ENCODE measurements around the gene SCAMP1.
"Not testable (repeated sequence)": the region's sequence is repeated elsewhere in the genome, so short reads cannot be mapped to it uniquely, and the experiment has no call there.

Gene SCAMP1

GRCh38 chr5:78359831-78360673, at the start of gene SCAMP1:
TSS of gene SCAMP1 (plus strand) at chr5:78360617. CDS start at chr5:78360672, 55 bp downstream.
- peak; percentile 86 to 89 for DNase-seq (ENCODE audit: low read depth in 2 of 2)

- DNase-seq (ENCODE audit: low read depth in 2 of 2): no peak
These were observed 42.9 kb upstream of the SCAMP1 start for GRCh38 chr5:78317515-78317914.

- no peak for DNase-seq (ENCODE audit: low read depth in 2 of 2)
These were observed 42.1 kb upstream of the SCAMP1 start for GRCh38 chr5:78318337-78318736.

- DNase-seq (ENCODE audit: low read depth in 2 of 2): no peak
These were observed 40.0 kb upstream of the SCAMP1 start for GRCh38 chr5:78320401-78320800.

GRCh38 chr5:78323241-78323640, 37.2 kb upstream of the SCAMP1 start:
- DNase-seq (ENCODE audit: low read depth in 2 of 2): no peak

- DNase-seq (ENCODE audit: low read depth in 2 of 2): no peak
These were observed 33.5 kb upstream of the SCAMP1 start for GRCh38 chr5:78326930-78327329.

GRCh38 chr5:78327761-78328510, 32.5 kb upstream of the SCAMP1 start:
- DNase-seq (ENCODE audit: low read depth in 2 of 2): no peak

GRCh38 chr5:78328585-78329173, 31.7 kb upstream of the SCAMP1 start:
- DNase-seq (ENCODE audit: low read depth in 2 of 2): no peak

GRCh38 chr5:78331523-78332080, 28.8 kb upstream of the SCAMP1 start:
- DNase-seq (ENCODE audit: low read depth in 2 of 2): no peak

GRCh38 chr5:78334811-78335210, 25.6 kb upstream of the SCAMP1 start:
- DNase-seq (ENCODE audit: low read depth in 2 of 2): no peak

GRCh38 chr5:78335976-78336375, 24.4 kb upstream of the SCAMP1 start:
- no peak for DNase-seq (ENCODE audit: low read depth in 2 of 2)

- DNase-seq (ENCODE audit: low read depth in 2 of 2): no peak
These were observed 23.7 kb upstream of the SCAMP1 start for GRCh38 chr5:78336698-78337097.

- DNase-seq (ENCODE audit: low read depth in 2 of 2): no peak
These were observed 20.6 kb upstream of the SCAMP1 start for GRCh38 chr5:78339617-78340436.

- DNase-seq (ENCODE audit: low read depth in 2 of 2): no peak
These were observed 19.0 kb upstream of the SCAMP1 start for GRCh38 chr5:78341440-78341839.

- no peak for DNase-seq (ENCODE audit: low read depth in 2 of 2)
These were observed 14.9 kb upstream of the SCAMP1 start for GRCh38 chr5:78345485-78345884.

- DNase-seq (ENCODE audit: low read depth in 2 of 2): no peak
These were observed 6.9 kb upstream of the SCAMP1 start for GRCh38 chr5:78353520-78353919.

GRCh38 chr5:78354066-78354670, 6.2 kb upstream of the SCAMP1 start:
- no peak for DNase-seq (ENCODE audit: low read depth in 2 of 2)

GRCh38 chr5:78355561-78355960, 4.9 kb upstream of the SCAMP1 start:
- DNase-seq (ENCODE audit: low read depth in 2 of 2): no peak

- not testable (repeated sequence) for DNase-seq (ENCODE audit: low read depth in 2 of 2)
These were observed 974 bp upstream of the SCAMP1 start for GRCh38 chr5:78359455-78359830.

GRCh38 chr5:78360674-78360923, 182 bp downstream of the SCAMP1 start:
- no peak for DNase-seq (ENCODE audit: low read depth in 2 of 2)

- DNase-seq (ENCODE audit: low read depth in 2 of 2): peak; percentile 47 to 50
These were observed 660 bp downstream of the SCAMP1 start for GRCh38 chr5:78360924-78361630.
